HG03064 (cell line): ENCODE data around the gene NUP42.

Experiments used
- ATAC-seq: cut with Tn5 transposase; IDR thresholded peaks from one replicate; pipeline ENCODE4 v1.9.1; 2021; ENCODE audit warnings: low read depth; ENCODE audit not compliant: unreplicated experiment

Gene NUP42

DNA sequence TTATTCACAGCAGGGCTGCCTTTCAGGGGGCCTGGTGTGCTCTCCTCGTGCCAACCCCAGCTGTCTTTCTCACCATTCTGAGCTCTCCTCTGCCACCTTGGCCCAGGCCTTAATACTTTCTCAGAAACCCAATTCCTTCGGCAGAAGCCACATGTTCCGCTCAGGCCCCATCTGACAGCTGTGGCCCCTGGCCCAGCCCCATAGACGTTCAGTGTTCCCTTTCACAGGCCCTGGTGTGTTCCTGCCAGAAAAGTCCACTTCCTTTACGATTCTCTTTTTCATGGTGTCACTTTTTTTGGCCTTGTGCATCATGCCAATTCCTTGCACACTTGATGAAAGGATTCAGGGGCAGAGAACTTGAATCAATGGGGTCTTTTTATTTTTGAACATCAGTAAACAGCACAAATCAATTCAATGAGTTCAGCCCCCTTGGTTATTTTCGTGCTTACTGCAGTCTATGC lies 48.8 kb downstream of the NUP42 start:
- no peak for ATAC-seq

DNA sequence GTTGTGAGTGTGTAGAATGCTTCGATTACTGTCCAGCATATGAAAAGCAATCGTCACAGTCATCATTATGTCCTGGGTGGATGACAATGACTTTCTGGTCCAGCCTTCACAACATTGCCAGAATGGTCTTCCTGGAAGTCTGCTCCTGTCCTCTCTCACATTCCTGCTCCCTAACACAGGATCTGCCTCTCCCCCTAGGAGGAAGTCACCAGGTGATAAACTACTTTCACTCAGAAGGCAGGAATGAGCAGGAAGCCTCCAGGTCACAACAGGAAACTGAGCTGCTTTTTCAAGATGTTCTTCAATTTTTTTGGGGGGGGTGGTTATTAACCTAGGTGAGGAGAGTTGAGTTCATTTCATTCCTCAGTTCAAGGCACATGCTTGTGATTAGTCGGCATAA lies 51.1 kb downstream of the NUP42 start:
- ATAC-seq: no peak

DNA sequence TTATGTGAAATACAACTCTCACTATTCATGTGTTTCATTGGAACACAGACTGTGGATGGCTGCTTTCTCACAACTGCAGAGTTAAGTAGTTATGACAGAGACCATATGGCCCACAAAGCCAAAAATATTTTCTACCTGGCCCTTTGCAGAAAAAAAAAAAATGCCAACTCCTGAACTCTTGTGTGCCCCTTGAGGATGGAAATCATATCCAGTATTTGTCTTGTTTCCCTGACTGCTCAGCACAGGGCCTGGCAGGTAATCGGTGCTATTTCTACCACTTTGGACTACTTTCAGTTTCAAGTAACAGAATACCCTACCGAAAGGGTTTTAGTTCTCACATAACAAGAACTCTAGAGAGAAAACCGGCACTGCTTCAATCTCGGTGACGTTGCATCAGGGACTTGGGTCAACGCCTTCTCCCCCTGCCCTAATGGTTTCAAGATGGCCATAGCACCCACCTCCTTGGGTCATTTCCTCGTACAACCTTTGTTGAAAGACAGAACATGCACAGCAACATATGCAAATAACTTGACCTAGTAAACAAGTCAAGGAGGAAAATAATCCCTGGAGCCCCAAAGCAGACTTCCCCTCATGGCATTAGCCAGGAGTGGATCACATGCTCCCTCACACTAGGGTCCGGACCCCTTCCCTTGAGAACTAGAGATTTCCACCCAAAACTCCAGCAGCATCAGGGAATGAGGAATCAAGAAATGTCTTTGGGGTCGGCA lies 52.9 kb downstream of the NUP42 start:
- ATAC-seq: peak; percentile 95

DNA sequence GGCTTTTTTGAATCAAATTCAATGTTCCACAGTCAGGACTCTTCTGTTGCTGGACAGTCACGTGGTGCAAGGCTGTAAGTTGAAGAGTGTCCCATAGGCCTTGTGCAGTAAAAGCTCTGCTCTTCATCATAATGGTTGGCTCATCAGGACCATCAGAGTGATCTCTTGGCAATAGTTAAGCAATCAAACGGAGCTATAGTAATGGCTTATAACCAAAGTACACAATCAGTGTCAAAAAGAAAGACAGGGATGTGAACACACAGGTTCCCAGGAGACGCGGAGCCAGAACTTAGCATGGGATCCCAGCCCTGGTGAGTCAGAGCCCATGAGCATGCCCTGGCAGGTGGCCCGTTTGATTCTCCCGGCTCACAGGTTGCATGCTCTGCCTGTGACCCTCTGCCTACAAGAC lies 54.0 kb downstream of the NUP42 start:
- ATAC-seq: no peak

DNA sequence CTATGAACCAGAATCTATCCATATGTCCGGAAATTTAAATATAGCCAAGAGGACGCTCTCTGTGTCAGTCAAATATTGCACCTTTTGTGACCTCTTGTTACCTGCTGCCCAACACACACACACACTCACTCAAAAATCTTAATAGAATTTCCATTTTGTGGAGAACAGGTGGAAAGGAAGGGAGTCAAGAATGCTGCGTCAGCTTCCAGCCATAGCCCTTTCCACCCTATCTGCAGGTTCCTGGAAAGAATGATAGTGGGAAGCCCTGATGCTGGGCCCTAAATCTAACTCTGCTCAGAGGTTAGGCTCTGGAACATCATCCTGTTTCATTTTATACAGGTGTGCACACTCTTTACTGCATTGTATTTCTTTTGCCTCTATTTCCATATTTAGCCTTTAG lies 55.2 kb downstream of the NUP42 start:
- no peak for ATAC-seq

DNA sequence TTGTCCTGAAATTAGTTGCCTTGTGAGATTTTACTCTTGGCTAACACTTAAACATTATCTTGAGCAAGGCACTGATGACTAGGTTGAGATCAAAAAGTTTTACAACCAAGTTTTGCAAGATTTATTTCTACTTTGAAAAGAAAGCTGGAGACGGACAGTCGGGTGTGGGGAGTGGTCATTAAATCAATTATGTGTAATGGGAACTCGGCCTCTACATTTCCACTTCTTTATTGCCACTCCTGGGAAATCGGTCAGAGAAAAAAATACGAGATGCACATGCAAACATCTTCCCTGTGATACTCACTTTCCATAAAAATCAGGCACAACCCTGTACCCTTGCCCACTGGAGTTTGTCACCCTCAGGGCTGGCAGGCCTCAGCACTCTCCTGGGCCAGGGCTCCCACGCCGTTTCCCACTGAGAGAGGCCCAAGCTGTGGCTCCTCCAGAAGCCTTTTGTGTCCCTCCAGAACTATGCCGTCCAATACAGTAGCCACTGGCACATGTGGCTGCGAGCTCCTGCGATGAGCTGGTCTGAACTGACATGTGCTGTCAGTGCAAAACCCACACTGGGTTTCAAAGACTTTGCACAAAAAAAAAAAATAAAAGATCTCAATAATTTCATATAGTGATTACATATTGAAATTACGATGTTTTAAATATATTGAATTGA lies 57.3 kb downstream of the NUP42 start:
- ATAC-seq: no peak

DNA sequence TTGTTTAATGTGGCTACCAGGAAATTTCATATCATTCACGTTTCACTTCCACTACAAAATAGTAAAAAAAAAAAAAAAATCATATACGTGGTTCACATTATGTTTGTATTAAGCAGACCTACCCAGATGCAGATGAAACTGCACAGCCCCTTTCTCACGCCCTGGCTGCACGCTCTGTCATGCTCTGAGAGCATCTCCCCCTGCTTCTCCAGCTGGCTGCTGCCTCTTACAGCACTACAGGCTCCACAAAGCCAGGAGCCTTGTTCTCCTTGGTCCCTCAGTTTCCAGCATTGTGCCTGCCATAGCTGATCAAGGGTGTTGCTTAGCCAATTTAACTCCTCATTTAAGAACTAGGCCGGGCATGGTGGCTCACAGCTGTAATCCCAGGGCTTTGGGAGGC lies 57.9 kb downstream of the NUP42 start:
- no peak for ATAC-seq

DNA sequence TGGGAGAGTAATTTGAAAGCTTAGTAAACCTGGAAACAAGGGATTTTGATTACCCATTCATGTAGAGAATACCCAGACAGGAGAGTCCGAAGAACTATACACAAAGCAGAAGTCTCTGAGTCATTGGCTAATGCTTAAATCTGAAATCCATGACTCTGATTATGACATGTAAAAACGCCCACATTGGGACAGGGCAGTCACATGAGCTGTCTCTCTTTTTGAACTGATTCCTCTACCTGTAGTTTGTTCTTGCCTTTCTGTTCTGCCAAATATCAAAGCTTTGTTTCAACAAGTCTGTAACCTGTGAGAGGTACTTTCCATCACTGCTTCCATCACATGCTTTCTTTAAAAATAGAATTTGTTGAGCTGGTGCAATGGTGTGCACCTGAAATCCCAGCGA lies 60.5 kb downstream of the NUP42 start:
- ATAC-seq: no peak

DNA sequence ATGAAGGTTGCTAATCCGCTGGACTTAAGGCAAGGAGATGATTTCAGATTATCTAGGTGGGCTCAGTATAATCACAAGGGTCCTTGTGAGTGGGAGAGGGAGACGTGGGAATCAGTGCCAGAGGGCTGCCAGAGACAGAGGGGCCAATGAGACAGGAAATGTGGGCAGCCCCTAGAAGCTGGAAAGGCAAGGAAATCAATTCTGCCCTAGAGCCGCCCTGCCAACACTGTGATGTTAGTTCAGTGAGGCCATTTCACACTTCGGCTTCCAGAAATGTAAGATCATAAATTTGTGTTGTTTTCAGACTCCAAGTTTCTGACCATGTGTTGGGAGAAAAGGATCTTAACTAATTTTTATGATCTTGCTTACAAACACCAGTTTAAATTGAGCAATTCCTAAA lies 61.1 kb downstream of the NUP42 start:
- no peak for ATAC-seq

DNA sequence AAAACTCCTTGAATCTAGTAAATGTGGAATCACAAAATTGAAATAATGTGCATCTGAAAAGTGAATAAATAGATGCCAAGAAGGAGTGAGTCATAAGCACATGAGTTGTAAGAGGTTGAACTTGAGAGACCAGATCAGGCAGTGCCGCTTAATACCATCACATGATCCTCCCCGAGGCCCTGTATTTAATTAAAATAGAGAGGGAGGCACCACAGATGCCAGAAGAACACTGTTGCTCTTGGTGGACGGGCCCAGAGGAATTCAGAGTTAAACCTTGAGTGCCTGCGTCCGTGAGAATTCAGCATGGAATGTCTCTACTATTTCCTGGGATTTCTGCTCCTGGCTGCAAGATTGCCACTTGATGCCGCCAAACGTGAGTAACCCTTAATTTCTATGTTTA lies 64.7 kb downstream of the NUP42 start, which contains the start of gene GPNMB:
GPNMB (plus strand) TSS at position 221 of the 400 bp plus-strand sequence; CDS start at position 304, 83 bp downstream.
- no peak for ATAC-seq

DNA sequence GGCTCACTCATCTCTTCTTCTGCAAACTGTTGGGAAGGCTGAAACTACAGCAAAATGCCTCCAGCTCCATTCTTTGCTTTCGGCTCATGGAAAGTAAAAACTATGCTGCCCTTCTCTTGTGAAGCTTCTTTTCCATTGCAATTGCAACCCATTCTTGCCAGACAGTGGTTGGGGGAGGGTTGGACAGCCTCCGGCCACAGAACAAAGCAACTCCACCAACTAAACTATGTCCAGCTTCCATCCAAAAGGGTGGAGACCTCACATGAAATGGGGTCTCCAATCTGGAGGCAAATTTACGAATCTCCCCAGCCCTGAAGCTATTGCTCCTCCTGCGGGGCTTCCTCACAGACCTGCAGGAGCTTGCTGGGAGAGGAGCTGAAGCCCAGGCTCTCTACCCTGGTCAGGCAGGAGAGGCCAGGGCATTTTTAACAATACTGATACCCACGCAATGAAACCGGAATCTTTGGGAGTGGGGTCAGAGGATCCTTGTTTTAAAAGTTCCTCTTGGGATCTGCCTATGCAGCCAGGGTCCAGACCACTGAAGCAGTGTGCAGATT lies 65.3 kb downstream of the NUP42 start:
- no peak for ATAC-seq

DNA sequence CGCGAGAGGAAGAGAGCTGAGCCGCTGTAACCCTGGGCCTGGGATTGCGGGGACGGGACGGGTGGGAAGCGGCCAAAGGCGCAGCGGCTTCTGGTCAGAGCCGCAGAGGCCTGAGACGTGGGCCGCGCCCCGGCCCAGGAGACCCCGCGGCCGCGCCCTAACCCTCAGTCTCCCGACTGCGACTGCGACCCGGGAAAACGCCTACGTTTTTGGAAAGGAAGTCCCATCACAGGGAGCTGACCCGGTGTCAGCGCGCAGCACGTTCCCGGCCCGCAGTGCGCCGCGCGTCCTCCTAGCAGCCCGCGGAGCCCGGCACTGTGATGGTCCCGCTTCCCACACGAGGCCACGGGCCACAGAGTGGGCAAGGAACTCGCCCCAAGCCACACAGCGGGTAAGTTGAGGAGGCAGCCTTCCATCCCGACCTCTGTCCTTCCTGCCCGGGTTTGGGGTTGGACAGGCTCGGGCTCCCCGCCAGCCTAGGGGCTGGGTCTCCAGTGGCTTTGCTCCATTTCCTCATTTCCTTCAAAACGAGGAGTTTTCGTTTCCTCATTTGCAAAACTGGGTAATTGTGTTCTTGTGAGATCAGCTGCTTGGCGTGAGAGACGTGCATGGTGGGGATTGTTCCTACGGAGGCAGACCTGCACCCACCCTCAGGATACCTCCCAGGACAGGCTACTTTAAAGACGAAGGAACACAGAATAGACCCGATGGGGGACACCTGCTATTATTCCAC lies 65.9 kb downstream of the NUP42 start:
- no peak for ATAC-seq

DNA sequence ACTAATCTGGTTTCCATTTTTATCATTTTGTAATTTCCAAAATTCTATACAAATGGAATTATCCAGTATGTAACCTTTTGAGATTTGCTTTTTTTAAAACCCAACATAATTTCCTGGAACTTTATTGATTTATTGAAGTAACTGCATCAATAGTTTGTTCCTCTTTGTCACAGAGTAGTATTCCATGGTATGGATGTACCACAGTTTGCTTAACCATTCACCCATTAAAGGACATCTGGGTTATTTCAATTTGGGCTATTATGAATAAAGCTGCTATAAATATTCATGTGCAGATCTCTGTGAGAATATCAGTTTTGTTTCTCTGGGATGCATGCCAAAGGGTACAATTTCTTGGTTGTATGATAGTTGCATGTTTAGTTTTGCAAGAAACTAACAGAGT lies 67.6 kb downstream of the NUP42 start:
- no peak for ATAC-seq
